Measurements from ENCODE around the gene ATCAY. TPM values are rescaled to one million over a fixed set of nuclear protein-coding genes. Genes with fewer than 3 reads are reported as not detected.

ATCAY gene
- total RNA-seq, 1 donor from 2014 or later = not detected

- intact Hi-C loops (cut with DNase I) = no loop called here
- Histone ChIP-seq H3K9me3 (no peaks in the 10 kb centered on the region), H3K4me1 (no peaks in the 10 kb centered on the region), H3K4me3 (no peak overlapping the region), H3K27ac (no peak overlapping the region), H3K36me3 (no peaks in the 10 kb centered on the region), H3K27me3 (no peaks in the 10 kb centered on the region)
- TF ChIP-seq CTCF (IDR thresholded peaks at IDR 0.05) = no peak
- DNase-seq (no peak), ATAC-seq (no peak)
These were observed 39.7 kb upstream of the ATCAY start for GRCh38 chr19:3840804-3841203.

DNA sequence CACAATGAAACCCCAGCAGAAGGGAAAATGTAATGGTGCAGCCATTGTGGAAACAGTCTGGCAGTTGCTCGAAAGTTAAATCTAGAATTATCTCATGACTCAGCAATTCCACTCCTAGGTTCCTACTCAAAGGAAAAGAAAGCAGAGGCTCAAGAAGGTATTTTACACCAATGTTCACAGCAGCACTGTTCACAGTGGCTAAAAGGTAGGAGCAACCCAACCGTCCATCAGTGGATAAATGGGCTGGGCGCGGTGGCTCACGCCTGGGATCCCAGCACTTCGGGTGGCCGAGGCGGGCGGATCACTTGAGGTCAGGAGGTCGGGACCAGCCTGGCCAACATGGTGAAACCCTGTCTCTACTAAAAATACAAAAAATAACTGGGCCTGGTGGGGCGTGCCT, 37.5 kb upstream of the ATCAY start:
- intact Hi-C loops (cut with DNase I) = no loop called here
- H3K4me3 ChIP-seq = no peak overlapping the region
- no peaks in the 10 kb centered on the region for H3K36me3 ChIP-seq
- DNase-seq = no peak
- no peak for TF ChIP-seq CTCF (IDR thresholded peaks at IDR 0.05)
- no peaks in the 10 kb centered on the region for H3K27me3 ChIP-seq
- H3K4me1 ChIP-seq = no peaks in the 10 kb centered on the region
- ATAC-seq = no peak
- no peak overlapping the region for H3K27ac ChIP-seq
- no peaks in the 10 kb centered on the region for H3K9me3 ChIP-seq

DNA sequence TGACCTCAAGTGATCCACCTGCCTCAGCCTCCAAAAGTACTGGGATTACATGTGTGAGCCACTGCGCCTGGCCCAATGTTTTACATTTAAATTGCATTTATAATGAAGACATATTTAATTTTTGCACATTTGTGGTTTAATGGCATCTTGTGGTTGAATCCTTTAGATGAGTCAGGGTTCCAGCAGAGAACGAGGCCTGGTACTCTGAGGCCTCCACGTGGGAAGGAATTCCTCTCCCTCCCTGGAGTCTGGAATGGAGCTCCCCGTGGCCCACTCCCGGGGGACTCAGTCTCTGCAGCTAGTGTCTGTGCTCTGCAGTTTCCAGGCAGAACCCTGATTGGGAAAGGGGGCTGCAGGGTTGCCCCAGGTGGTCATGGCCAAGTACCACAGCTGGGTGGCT, 35.9 kb upstream of the ATCAY start:
- DNase-seq (no peak), ATAC-seq (no peak)
- no peaks in the 10 kb centered on the region for H3K36me3 ChIP-seq
- no peak overlapping the region for H3K27ac ChIP-seq
- no peaks in the 10 kb centered on the region for H3K27me3 ChIP-seq
- H3K4me1 ChIP-seq = no peaks in the 10 kb centered on the region
- H3K4me3 ChIP-seq = no peak overlapping the region
- H3K9me3 ChIP-seq = no peaks in the 10 kb centered on the region
- TF ChIP-seq CTCF (IDR thresholded peaks at IDR 0.05) = no peak
- intact Hi-C loops (cut with DNase I) = no loop called here

DNA sequence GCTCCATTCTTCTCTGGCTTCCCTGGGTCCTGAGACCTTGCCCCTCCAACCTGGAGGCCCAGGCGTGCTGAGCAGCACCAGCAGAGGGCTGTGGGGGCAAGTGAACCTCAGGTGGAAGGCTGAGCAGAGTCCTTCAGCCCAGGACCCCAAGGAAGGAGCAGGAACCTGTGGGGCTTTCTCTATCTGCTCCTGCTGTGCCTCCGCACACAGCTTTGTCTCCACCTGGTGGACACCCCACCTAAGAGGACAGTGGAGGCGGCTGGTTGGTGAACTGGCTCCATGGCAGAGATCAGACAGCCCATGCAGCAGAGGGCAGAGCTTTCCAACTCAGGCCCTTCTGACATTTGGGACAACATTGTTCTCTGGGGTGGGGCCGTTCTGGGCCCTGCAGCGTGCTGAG, 31.4 kb upstream of the ATCAY start:
- H3K27me3 ChIP-seq = no peaks in the 10 kb centered on the region
- H3K27ac ChIP-seq = no peak overlapping the region
- no peak overlapping the region for H3K4me3 ChIP-seq
- peaks cover 12% of the 10 kb centered on the region for H3K9me3 ChIP-seq
- no peaks in the 10 kb centered on the region for H3K4me1 ChIP-seq
- ATAC-seq (no peak), DNase-seq (no peak)
- intact Hi-C loops (cut with DNase I) = no loop called here
- no peaks in the 10 kb centered on the region for H3K36me3 ChIP-seq
- TF ChIP-seq CTCF (IDR thresholded peaks at IDR 0.05) = no peak

DNA sequence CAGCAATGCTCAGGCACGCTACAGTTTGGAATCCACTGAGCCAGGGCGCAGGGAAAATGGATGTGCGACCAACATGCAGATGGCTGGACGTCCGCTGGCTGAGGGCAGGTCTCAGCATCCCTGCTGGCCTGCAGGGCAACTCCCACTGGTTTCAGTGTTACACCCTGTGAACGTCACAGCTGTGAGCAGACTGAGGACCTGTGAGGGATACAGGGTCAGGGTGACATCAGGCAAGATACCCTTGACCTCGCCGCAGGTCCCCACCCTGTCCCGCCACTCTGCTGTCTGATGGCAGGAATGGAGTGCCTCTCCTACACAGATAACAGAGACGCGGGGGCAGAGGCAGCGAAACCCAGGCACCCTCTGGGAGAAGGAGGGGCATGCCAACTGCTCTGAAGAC, 30.7 kb upstream of the ATCAY start:
- Histone ChIP-seq H3K4me1 (no peaks in the 10 kb centered on the region), H3K4me3 (no peak overlapping the region), H3K27ac (no peak overlapping the region), H3K27me3 (no peaks in the 10 kb centered on the region), H3K36me3 (no peaks in the 10 kb centered on the region), H3K9me3 (peaks cover 12% of the 10 kb centered on the region)
- intact Hi-C loops (cut with DNase I) = no loop called here
- DNase-seq (no peak), ATAC-seq (no peak)
- no peak for TF ChIP-seq CTCF (IDR thresholded peaks at IDR 0.05)

DNA sequence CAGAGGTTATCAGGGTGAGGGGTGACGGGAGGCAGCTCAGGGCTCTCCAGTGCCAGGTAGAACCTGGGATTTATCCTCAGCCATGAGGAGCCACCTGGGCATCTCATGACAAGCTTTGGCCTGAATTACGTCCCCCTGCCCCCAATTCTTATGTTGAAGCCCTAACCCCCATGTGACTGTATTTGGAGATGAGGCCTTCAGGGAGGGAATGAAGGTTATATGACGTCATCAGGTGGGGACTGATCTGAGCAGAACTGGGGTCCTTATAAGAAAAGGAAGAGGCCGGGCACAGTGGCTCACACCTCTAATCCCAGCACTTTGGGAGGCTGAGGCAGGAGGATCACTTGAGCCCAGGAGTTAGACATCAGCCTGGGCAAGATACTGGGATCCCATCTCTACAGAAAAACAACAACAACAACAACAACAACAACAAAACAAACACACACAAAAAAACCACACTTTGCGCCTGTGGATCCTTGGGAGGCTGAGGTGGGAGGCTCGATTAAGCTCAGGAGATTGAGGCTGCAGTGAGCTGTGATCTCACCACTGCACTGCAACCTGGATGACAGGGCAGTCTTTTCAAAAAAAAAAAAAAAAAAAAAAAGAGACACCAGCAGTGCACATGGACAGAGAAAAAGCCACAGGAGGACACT, 30.0 kb upstream of the ATCAY start:
- no peak for TF ChIP-seq CTCF (IDR thresholded peaks at IDR 0.05)

More for the DNA sequence above, 30.0 kb upstream of the ATCAY start:
- no peak for ATAC-seq
- no peaks in the 10 kb centered on the region for H3K27me3 ChIP-seq
- H3K4me3 ChIP-seq = no peak overlapping the region
- no peaks in the 10 kb centered on the region for H3K4me1 ChIP-seq
- peaks cover 12% of the 10 kb centered on the region for H3K9me3 ChIP-seq
- DNase-seq = no peak
- no peak overlapping the region for H3K27ac ChIP-seq
- intact Hi-C loops (cut with DNase I) = no loop called here
- no peaks in the 10 kb centered on the region for H3K36me3 ChIP-seq

All from upper lobe of right lung (tissue), 1 donor.